ENCODE data around the gene COX7A1.

- no peak for TF ChIP-seq CTCF (IDR thresholded peaks at IDR 0.05 in 8 of 11, conservative IDR thresholded peaks at IDR 0.05 in 3 of 11)
- no peak for TF ChIP-seq POLR2AphosphoS5 (IDR thresholded peaks at IDR 0.05)
Observed at GRCh38 chr19:36182612-36183244, 30.5 kb upstream of the COX7A1 start.

All from spleen (tissue), 7 donors.